Esophagus muscularis mucosa (tissue), 4 donors: ENCODE measurements around the gene ROPN1B.

ENCODE experiments used
- EP300 ChIP-seq: sonication (generic); formaldehyde crosslinking; IDR thresholded peaks from one replicate; pipeline ENCODE4 v1.6.1; 2017; ENCODE audit warnings: antibody characterized with exemption
- POLR2A ChIP-seq: fragments of 450-650 bp; IDR thresholded peaks from one replicate; pipeline ENCODE4 v1.6.1; 2017; ENCODE audit warnings: antibody characterized with exemption, moderate library complexity, mild to moderate bottlenecking, low read depth
- POLR2AphosphoS5 ChIP-seq, 2 donors: sonication (generic); formaldehyde crosslinking; IDR thresholded peaks; one replicate each; pipeline ENCODE4 v1.6.1; 2017; ENCODE audit warnings: antibody characterized with exemption in 2 of 2
- TF ChIP-seq, protein P1 (sequence below), 3 experiments: fragments of 200-600 bp in 2 of 3; fragments of 450-650 bp in 1 of 3; sonication (generic) in 2 of 3; IDR thresholded peaks; one replicate each; pipeline ENCODE4 v1.5.1; 2017 to 2019; ENCODE audit warnings: antibody characterized with exemption in 3 of 3, mild to moderate bottlenecking in 2 of 3, moderate library complexity in 1 of 3

DNA sequence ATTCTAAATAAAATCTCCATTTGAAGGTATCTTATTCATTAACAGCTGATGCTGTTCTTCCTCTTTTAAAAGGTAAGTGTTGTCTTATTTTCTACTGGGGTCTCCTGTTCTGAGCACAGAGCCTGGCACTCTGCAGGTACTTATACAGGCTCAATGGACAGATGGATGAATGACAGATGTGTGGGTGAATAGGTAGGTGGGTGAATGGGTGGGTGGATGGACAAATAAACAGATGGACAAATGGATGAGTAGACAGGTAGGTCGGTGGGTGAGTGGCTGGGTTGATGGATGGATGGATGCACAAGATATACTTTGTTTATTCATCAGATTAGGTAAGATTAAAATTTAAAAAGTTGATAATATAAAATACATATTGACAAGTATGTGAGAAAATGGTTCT, 61.5 kb downstream of the ROPN1B start:
- TF ChIP-seq, protein P1, sequence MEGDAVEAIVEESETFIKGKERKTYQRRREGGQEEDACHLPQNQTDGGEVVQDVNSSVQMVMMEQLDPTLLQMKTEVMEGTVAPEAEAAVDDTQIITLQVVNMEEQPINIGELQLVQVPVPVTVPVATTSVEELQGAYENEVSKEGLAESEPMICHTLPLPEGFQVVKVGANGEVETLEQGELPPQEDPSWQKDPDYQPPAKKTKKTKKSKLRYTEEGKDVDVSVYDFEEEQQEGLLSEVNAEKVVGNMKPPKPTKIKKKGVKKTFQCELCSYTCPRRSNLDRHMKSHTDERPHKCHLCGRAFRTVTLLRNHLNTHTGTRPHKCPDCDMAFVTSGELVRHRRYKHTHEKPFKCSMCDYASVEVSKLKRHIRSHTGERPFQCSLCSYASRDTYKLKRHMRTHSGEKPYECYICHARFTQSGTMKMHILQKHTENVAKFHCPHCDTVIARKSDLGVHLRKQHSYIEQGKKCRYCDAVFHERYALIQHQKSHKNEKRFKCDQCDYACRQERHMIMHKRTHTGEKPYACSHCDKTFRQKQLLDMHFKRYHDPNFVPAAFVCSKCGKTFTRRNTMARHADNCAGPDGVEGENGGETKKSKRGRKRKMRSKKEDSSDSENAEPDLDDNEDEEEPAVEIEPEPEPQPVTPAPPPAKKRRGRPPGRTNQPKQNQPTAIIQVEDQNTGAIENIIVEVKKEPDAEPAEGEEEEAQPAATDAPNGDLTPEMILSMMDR (IDR thresholded peaks at IDR 0.05) = no peak
- no peak for TF ChIP-seq POLR2A
- no peak for TF ChIP-seq POLR2AphosphoS5 (IDR thresholded peaks at IDR 0.05)
- no peak for TF ChIP-seq EP300
